HepG2 (cell line): ENCODE data around the gene ST3GAL2. TPM values are rescaled to one million over a fixed set of nuclear protein-coding genes. Genes with fewer than 3 reads are reported as not detected.
A peak's percentile ranks its signal among the peaks of the same experiment; 100 is the strongest.

Experiments used
- GABPB1 ChIP-seq: IDR thresholded peaks from 2 replicates; pipeline ENCODE4 v1.6.1; 2016; ENCODE audit warnings: mild to moderate bottlenecking, missing genetic modification reagents, moderate library complexity, missing compliant biosample characterization
- MNT ChIP-seq: fragments of 450-650 bp; IDR thresholded peaks from 2 replicates; pipeline ENCODE4 v1.6.1; 2016
- MXD3 ChIP-seq: IDR thresholded peaks from 2 replicates; pipeline ENCODE4 v1.6.1; 2016; ENCODE audit warnings: mild to moderate bottlenecking, missing biosample characterization, missing genetic modification reagents
- RXRA ChIP-seq: sonication (generic); formaldehyde crosslinking; IDR thresholded peaks from 2 replicates; pipeline ENCODE4 v1.5.1; 2020; ENCODE audit warnings: missing genetic modification reagents
- ZMYM2 ChIP-seq: sonication (generic); formaldehyde crosslinking; IDR thresholded peaks from 2 replicates; pipeline ENCODE4 v1.8.0; 2022; ENCODE audit warnings: mild to moderate bottlenecking, missing genetic modification reagents
- ZNF331 ChIP-seq: sonication (generic); formaldehyde crosslinking; IDR thresholded peaks from 2 replicates; pipeline ENCODE4 v1.4.0; 2020; ENCODE audit warnings: missing genetic modification reagents
- ZNF407 ChIP-seq: sonication (generic); formaldehyde crosslinking; IDR thresholded peaks from one replicate; pipeline ENCODE4 v1.5.1; 2020; ENCODE audit warnings: mild to moderate bottlenecking, missing genetic modification reagents; ENCODE audit errors: not compliant biosample characterization
- ZNF501 ChIP-seq: sonication (generic); formaldehyde crosslinking; IDR thresholded peaks from 2 replicates; pipeline ENCODE4 v1.5.1; 2020; ENCODE audit warnings: mild to moderate bottlenecking, moderate library complexity, missing genetic modification reagents
- ZNF562 ChIP-seq: sonication (generic); formaldehyde crosslinking; IDR thresholded peaks from 2 replicates; pipeline ENCODE4 v1.8.0; 2022; ENCODE audit warnings: missing genetic modification reagents, borderline replicate concordance
- ZSCAN25 ChIP-seq: sonication (generic); formaldehyde crosslinking; IDR thresholded peaks from 2 replicates; pipeline ENCODE4 v1.8.0; 2022; ENCODE audit warnings: mild to moderate bottlenecking, missing genetic modification reagents
- polyA plus RNA-seq, 8 experiments: library from polyadenylated mRNA; depleted of rRNA in 3 of 8; stranded (reverse) in 7 of 8; unstranded in 1 of 8; fragments of >200 nt; fragmentation: Illumina TruSeq in 4 of 8; extraction: Trizol in 4 of 8; gene quantifications; 2 replicates each; pipeline versions ENCODE4 v1.2.1 to v1.2.3, GENCODE V29; 2011 to 2016; ENCODE audit warnings: low read depth in 4 of 8, missing spikeins in 1 of 8, mixed read lengths in 1 of 8; ENCODE audit not compliant: insufficient read depth in 1 of 8
- total RNA-seq, 5 experiments: library from RNA; depleted of rRNA; stranded (reverse); fragments of >200 nt; fragmentation: Illumina TruSeq; extraction: Trizol; gene quantifications; 2 replicates each; pipeline ENCODE4 v1.2.3, GENCODE V29; 2016; ENCODE audit warnings: low read depth in 1 of 5
- TF ChIP-seq, protein P1 (sequence below): sonication (generic); formaldehyde crosslinking; IDR thresholded peaks from 2 replicates; pipeline ENCODE4 v1.5.0; 2020; ENCODE audit warnings: missing genetic modification reagents
- TF ChIP-seq, protein P2 (sequence below): sonication (generic); formaldehyde crosslinking; IDR thresholded peaks from 2 replicates; pipeline ENCODE4 v1.5.1; 2020; ENCODE audit warnings: missing genetic modification reagents, mild to moderate bottlenecking, borderline replicate concordance
- TF ChIP-seq, protein P3 (sequence below): sonication (generic); formaldehyde crosslinking; IDR thresholded peaks from 2 replicates; pipeline ENCODE4 v1.5.0; 2020; ENCODE audit warnings: missing genetic modification reagents

The ST3GAL2 gene
- total and polyA plus RNA-seq, 2 of the 13 experiments (the other 11 are each of a cell fraction or from before 2014, with no cell fraction given): 16.3 to 24.9 TPM

GRCh38 chr16:70381604-70382342 is 57.1 kb downstream of the ST3GAL2 start (continued):
- TF ChIP-seq, protein P1, sequence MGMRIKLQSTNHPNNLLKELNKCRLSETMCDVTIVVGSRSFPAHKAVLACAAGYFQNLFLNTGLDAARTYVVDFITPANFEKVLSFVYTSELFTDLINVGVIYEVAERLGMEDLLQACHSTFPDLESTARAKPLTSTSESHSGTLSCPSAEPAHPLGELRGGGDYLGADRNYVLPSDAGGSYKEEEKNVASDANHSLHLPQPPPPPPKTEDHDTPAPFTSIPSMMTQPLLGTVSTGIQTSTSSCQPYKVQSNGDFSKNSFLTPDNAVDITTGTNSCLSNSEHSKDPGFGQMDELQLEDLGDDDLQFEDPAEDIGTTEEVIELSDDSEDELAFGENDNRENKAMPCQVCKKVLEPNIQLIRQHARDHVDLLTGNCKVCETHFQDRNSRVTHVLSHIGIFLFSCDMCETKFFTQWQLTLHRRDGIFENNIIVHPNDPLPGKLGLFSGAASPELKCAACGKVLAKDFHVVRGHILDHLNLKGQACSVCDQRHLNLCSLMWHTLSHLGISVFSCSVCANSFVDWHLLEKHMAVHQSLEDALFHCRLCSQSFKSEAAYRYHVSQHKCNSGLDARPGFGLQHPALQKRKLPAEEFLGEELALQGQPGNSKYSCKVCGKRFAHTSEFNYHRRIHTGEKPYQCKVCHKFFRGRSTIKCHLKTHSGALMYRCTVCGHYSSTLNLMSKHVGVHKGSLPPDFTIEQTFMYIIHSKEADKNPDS: 0 out of 2 replicates have a peak, but pooled peaks have one; percentile 59
- TF ChIP-seq ZNF562 (CRISPR knock-in tag) (0 out of 2 replicates have a peak, but pooled peaks have one; percentile 6), ZNF331 (peak; percentile 35; the same call in 1 of the 2 replicates), MXD3 (CRISPR knock-in tag) (peak; percentile 58; the same call in 1 of the 2 replicates), ZMYM2 (CRISPR knock-in tag) (peak; percentile 42; the same call in 1 of the 2 replicates), ZSCAN25 (CRISPR knock-in tag) (peak; percentile 40; the same call in 1 of the 2 replicates), MNT (no peak), RXRA (CRISPR knock-in tag) (0 out of 2 replicates have a peak, but pooled peaks have one; percentile 15), ZNF407 (CRISPR knock-in tag) (peak; percentile 76), ZNF501 (CRISPR knock-in tag) (peak; percentile 85), GABPB1 (CRISPR knock-in tag) (peak; percentile 79; the same call in 1 of the 2 replicates)
- TF ChIP-seq, protein P2, sequence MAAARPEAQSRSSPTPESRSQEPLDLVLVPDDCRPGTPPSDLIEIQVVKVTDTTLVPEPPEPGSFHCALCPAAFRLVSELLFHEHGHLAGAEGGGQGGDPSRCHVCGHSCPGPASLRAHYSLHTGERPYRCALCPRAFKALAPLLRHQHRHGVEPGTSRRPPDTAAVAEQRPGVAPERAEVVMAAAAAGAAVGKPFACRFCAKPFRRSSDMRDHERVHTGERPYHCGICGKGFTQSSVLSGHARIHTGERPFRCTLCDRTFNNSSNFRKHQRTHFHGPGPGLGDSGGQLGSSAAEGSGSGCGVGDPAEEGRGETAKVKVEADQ (CRISPR knock-in tag): 0 out of 2 replicates have a peak, but pooled peaks have one; percentile 0
- TF ChIP-seq, protein P3, sequence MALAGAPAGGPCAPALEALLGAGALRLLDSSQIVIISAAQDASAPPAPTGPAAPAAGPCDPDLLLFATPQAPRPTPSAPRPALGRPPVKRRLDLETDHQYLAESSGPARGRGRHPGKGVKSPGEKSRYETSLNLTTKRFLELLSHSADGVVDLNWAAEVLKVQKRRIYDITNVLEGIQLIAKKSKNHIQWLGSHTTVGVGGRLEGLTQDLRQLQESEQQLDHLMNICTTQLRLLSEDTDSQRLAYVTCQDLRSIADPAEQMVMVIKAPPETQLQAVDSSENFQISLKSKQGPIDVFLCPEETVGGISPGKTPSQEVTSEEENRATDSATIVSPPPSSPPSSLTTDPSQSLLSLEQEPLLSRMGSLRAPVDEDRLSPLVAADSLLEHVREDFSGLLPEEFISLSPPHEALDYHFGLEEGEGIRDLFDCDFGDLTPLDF (CRISPR knock-in tag): no peak
